PC-3 (cell line): Measurements from ENCODE around the gene TRIM56.
A peak's percentile ranks its signal among the peaks of the same experiment; 100 is the strongest.

ENCODE experiments used
- CTCF ChIP-seq: fragments of 300-600 bp; sonication (generic); conservative IDR thresholded peaks from 2 replicates; pipeline ENCODE4 v1.5.1; 2017; ENCODE audit warnings: antibody characterized with exemption, low read depth, mild to moderate bottlenecking, low read length
- EZH2phosphoT487 ChIP-seq: fragments of 300-600 bp; sonication (generic); IDR thresholded peaks from 2 replicates; pipeline ENCODE4 v1.6.1; 2018; ENCODE audit warnings: mild to moderate bottlenecking, antibody characterized with exemption, low read length, borderline replicate concordance

DNA sequence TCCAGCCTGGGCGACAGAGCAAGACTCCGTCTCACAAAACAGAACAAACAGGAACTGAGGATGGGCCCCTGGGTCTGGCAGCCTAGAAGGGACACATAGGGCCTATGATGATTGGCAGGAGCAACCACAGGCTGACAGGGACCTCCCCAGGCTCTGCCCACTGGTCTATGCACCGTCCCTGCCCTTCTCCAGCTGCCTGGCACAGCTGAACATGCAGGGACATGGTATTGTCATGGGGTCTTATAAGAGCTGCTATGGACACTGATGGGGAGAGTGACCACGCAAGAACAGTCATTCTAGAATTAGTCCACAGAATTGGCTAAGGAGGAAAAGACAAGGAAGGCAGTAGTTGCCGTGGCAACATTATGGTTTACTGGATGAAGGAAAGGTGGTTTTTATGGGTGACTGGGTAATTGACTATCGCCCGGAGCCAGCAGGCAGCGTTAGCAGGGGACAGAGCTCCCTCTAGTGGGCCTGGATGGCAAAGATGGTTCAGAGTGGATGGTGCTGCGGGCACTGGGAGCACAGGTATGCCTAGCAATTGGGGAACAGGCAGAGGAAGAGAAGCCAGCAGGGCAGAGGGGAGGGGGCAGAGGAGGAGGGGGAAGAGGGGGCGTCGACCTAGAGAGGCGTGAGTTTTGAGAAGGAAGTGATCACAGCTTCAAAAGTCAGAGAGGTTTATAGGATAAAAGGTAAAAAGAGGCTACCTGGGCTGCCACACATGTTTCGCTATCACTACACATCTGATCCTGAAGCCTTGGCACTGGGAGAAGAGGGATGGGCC, 7.8 kb upstream of the TRIM56 start:
- TF ChIP-seq EZH2phosphoT487 (no peak), CTCF (peak; percentile 95)
